Karpas-422 (cell line): Measurements from ENCODE around the gene LRPAP1. TPM values are rescaled to one million over a fixed set of nuclear protein-coding genes. Genes with fewer than 3 reads are reported as not detected.
"Not testable (repeated sequence)": the region's sequence is repeated elsewhere in the genome, so short reads cannot be mapped to it uniquely, and the experiment has no call there.

Experiments used
- DNase-seq: peaks from one replicate; pipeline ENCODE4 v3.0.0-alpha.2; 2015
- H2AFZ ChIP-seq: fragments of 200-600 bp; sonication (generic); 2 replicates; pipeline ENCODE4 v1.6.1; 2014; ENCODE audit warnings: antibody characterized with exemption, low read length, mixed read lengths
- H3K27ac ChIP-seq: fragments of 200-600 bp; sonication (generic); 2 replicates; pipeline ENCODE4 v1.5.1; 2014; ENCODE audit warnings: mild to moderate bottlenecking, low read length, moderate library complexity
- H3K27me3 ChIP-seq: fragments of 200-600 bp; sonication (generic); 2 replicates; pipeline ENCODE4 v1.6.1; 2014; ENCODE audit warnings: low read length, mixed read lengths
- H3K36me3 ChIP-seq: fragments of 200-600 bp; sonication (generic); 2 replicates; pipeline ENCODE4 v1.6.1; 2014; ENCODE audit warnings: low read length, mixed read lengths; ENCODE audit not compliant: insufficient read depth
- H3K4me1 ChIP-seq: fragments of 200-600 bp; sonication (generic); 2 replicates; pipeline ENCODE4 v1.6.1; 2014; ENCODE audit warnings: mild to moderate bottlenecking, low read length, mixed read lengths
- H3K4me2 ChIP-seq: fragments of 200-600 bp; sonication (generic); 2 replicates; pipeline ENCODE4 v1.6.1; 2014; ENCODE audit warnings: low read length, low read depth, mild to moderate bottlenecking; ENCODE audit not compliant: poor library complexity, severe bottlenecking
- H3K4me3 ChIP-seq: fragments of 200-600 bp; sonication (generic); 2 replicates; pipeline ENCODE4 v1.5.1; 2014; ENCODE audit warnings: mild to moderate bottlenecking, antibody characterized with exemption, low read length, mixed read lengths
- H3K79me2 ChIP-seq: fragments of 200-600 bp; sonication (generic); 2 replicates; pipeline ENCODE4 v1.6.1; 2014; ENCODE audit warnings: mild to moderate bottlenecking, low read length, mixed read lengths
- H3K9ac ChIP-seq: fragments of 200-600 bp; sonication (generic); 2 replicates; pipeline ENCODE4 v1.6.0; 2014; ENCODE audit warnings: low read length
- H3K9me2 ChIP-seq: fragments of 200-600 bp; sonication (generic), shearing (Covaris generic); replicated peaks from 2 replicates; pipeline ENCODE4 v1.6.0; 2014; ENCODE audit warnings: mild to moderate bottlenecking, low read length, moderate library complexity; ENCODE audit not compliant: insufficient read depth
- H3K9me3 ChIP-seq: fragments of 300-700, 200-600 bp; sonication (generic); 2 replicates; pipeline ENCODE4 v1.6.1; 2014; ENCODE audit warnings: low read length, mixed read lengths
- H4K20me1 ChIP-seq: fragments of 200-600 bp; sonication (generic); 2 replicates; pipeline ENCODE4 v1.6.1; 2014; ENCODE audit warnings: mild to moderate bottlenecking, antibody characterized with exemption, low read length, low read depth; ENCODE audit not compliant: insufficient read depth
- total RNA-seq: library from RNA; depleted of rRNA; stranded (reverse); fragments of >200 nt; shearing (Covaris generic); gene quantifications from 2 replicates; pipeline ENCODE4 v1.2.3, GENCODE V29; 2014; ENCODE audit warnings: low replicate concordance

LRPAP1 gene
- total RNA-seq, 1 experiment from 2014 or later = 15.3 TPM

DNA sequence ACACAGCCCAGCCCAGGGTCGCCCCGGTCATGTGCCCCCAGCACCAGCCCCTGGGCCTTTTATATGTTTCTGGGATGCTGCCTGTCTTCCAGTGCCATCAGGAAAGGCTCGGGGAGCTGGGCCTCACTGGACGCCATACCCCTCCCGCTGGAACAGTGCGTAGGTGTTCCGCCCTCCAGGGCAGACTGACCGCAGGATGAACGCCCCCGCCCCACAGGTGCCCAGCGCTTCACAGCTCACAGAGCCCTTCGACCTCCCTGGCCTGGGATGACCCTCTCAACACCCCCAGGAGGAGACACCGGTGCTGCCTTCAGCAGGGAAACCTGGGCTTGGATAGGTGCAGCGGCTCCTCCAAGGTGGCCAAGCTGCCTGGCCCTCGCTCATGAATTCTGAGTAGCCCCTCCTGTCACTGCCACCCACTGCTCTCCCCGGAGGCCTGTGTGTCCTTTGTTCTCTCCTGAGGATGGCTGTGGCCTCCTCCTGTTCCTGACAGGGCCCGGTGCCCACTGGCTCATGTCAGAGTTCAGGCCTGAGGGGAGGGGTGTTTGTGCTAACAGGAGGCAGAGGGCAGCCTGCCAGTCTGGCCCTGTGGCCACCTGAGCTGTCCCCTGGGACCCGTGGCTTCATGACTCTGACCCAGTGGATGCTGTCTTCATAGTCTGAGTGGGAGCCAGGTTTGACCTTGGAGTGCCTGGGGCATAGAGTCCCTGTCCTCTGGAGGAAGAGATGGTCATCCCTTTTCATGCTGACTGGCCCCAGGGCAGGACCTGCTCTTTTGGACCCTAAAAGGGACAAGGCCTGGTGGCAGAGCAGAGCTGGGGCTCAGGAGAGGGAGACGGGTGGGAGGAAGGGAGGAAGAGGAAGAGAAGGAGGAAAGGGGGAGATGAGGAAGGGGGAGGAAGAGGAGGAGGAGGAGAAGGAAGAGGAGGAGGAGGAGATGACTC lies 43.5 kb upstream of the LRPAP1 start:
- not testable (repeated sequence) for H4K20me1 ChIP-seq, H3K9me2 ChIP-seq, H2AFZ ChIP-seq, H3K9ac ChIP-seq, H3K4me1 ChIP-seq, H3K4me2 ChIP-seq, H3K79me2 ChIP-seq, H3K36me3 ChIP-seq, H3K9me3 ChIP-seq, H3K4me3 ChIP-seq, H3K27me3 ChIP-seq, H3K27ac ChIP-seq, DNase-seq

DNA sequence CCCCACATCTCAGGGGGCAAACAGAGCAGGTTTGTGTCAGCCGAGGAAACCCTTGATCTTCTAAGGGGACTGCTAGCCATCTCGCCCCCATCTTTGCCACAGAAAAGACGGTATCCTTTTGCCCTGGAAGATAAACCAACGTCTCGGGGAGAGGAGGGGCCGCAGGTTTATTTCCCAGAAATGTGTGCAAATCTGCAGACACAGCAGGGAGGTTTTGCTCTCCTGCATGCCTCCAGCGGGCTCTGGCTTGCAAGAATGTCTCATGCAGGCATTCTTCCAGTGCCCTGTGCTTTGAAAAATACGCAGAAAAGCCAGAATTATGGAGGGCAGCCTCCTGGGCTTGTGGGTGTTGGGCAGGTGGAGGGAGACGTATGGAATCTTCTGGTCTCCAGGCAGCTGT lies 42.6 kb upstream of the LRPAP1 start:
- H3K4me2 ChIP-seq, H3K36me3 ChIP-seq, H2AFZ ChIP-seq, H3K4me3 ChIP-seq, H3K9me2 ChIP-seq, H3K27me3 ChIP-seq, H3K9ac ChIP-seq, DNase-seq, H3K4me1 ChIP-seq, H3K27ac ChIP-seq, H3K9me3 ChIP-seq, H3K79me2 ChIP-seq, H4K20me1 ChIP-seq: not testable (repeated sequence)

DNA sequence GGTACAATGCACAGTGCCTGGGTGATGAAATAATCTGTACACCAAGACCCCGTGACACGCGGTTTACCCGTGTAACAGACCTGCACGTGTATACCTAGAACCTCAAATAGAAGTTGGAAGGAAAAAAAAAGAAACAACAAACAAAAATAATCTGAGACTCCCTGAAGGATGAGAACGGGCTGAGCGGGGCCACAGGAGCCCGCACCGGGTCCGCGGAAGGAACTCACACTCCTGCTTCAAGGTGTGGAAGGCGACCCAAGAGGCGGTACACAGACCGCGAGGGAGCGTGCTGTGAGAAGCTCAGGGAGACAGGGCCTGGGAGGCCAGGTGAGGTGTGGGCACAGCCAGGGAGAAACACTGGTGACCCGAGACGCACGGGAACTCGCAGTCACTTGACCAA lies 42.1 kb upstream of the LRPAP1 start:
- DNase-seq, H3K27me3 ChIP-seq, H3K9me3 ChIP-seq, H3K4me2 ChIP-seq, H4K20me1 ChIP-seq, H3K4me3 ChIP-seq, H3K36me3 ChIP-seq, H3K27ac ChIP-seq, H3K9me2 ChIP-seq, H3K79me2 ChIP-seq, H3K4me1 ChIP-seq, H3K9ac ChIP-seq, H2AFZ ChIP-seq: not testable (repeated sequence)

DNA sequence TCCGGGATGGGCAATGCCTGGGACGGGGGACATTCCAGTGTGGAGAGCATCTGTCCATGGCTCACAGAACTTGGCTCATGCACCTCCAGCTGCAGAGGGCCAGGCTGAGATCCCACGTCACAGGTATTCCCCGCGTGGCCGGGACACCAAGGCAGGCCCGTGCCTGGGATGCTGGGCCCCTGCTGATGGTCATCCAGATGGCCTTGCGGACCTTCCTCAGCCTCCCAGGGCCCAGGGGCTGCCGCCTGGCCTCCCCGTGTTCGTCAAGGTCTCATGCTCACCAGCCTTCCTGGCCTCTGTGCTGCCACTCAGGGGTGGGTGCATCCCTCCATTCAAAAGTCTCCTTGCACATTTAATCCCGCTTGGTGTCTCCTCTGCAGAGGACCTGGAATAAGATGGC lies 40.9 kb upstream of the LRPAP1 start:
- Histone ChIP-seq H3K79me2 (no peaks in the 10 kb centered on the region), H4K20me1 (no peaks in the 10 kb centered on the region), H3K27ac (no peak overlapping the region), H3K4me1 (no peaks in the 10 kb centered on the region), H3K4me2 (no peak overlapping the region), H3K9me3 (no peaks in the 10 kb centered on the region), H3K36me3 (no peaks in the 10 kb centered on the region), H3K4me3 (no peak overlapping the region), H3K27me3 (no peaks in the 10 kb centered on the region), H2AFZ (no peak overlapping the region), H3K9me2 (no peaks in the 10 kb centered on the region), H3K9ac (no peak overlapping the region)
- no peak for DNase-seq

DNA sequence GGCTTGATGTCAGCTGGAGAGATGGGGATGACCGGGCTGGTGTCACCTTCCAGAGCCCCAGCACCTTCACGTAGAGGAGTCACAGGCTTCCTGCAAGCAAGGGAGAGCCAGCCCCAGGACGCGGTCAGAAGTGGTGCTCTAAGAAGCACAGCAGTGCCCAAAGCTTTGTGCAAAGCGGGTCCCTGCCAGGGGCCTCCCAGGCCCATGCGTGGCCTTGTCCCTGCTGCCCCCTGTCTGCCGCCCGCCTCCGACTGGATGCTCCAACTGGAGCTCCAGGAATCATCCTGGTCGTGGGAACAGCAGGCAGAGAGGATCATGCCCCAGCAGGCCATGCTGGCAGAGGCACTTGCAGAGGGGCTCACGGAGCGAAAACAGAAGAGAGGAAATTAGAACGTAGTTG lies 40.1 kb upstream of the LRPAP1 start:
- H3K27me3 ChIP-seq = no peaks in the 10 kb centered on the region
- H3K9ac ChIP-seq = no peak overlapping the region
- no peaks in the 10 kb centered on the region for H3K36me3 ChIP-seq
- H2AFZ ChIP-seq = no peak overlapping the region
- no peaks in the 10 kb centered on the region for H4K20me1 ChIP-seq
- no peak overlapping the region for H3K4me2 ChIP-seq
- DNase-seq = no peak
- no peaks in the 10 kb centered on the region for H3K9me2 ChIP-seq
- no peaks in the 10 kb centered on the region for H3K79me2 ChIP-seq
- no peak overlapping the region for H3K27ac ChIP-seq
- no peak overlapping the region for H3K4me3 ChIP-seq
- no peaks in the 10 kb centered on the region for H3K4me1 ChIP-seq
- no peaks in the 10 kb centered on the region for H3K9me3 ChIP-seq

DNA sequence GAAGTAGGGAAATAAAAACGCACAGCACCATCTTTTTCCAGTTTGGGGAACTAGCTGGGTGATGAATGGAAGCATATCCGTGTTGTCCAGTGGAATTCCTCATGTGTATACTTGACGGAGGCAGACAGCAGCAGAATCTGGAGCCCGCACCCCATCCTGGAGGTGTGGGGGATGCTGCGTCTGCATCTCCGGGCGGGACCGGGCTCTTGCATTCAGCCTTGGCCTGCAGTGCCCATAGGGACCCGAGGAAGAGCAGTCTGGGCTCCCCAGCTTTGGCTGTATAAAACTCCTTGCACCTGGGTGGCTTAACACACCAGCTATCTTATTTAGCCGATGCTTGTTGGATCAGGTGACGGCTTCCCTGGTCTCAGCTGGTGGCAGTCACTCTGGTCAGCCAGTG lies 39.7 kb upstream of the LRPAP1 start:
- DNase-seq = no peak
- no peaks in the 10 kb centered on the region for H3K4me1 ChIP-seq
- H3K9ac ChIP-seq = no peak overlapping the region
- no peaks in the 10 kb centered on the region for H3K27me3 ChIP-seq
- H3K27ac ChIP-seq = no peak overlapping the region
- no peaks in the 10 kb centered on the region for H3K36me3 ChIP-seq
- H3K9me2 ChIP-seq = no peaks in the 10 kb centered on the region
- no peak overlapping the region for H3K4me3 ChIP-seq
- H3K4me2 ChIP-seq = no peak overlapping the region
- no peaks in the 10 kb centered on the region for H4K20me1 ChIP-seq
- H3K9me3 ChIP-seq = no peaks in the 10 kb centered on the region
- H2AFZ ChIP-seq = no peak overlapping the region
- H3K79me2 ChIP-seq = no peaks in the 10 kb centered on the region

DNA sequence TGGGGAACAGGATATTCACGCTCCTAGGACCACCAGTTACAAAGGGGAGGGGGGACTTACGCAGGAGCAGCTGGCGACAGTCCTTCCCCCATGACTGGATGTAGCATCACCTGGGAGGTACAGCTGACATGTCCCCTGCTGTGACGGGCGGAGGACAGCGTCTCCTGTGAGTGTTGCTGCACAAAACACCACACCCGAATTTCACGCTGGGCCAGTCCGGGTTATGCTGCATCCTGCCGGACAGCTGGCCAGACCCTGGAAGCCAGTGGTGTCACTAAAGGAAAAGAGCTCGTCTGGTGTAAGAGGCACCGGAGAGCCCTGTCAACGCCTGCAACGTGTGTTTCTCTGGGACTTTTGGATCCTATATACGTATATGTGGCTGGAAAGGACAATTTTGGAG lies 38.7 kb upstream of the LRPAP1 start:
- H2AFZ ChIP-seq, H3K9me3 ChIP-seq, H3K4me2 ChIP-seq, H3K9ac ChIP-seq, H3K79me2 ChIP-seq, H3K4me3 ChIP-seq, H3K4me1 ChIP-seq, DNase-seq, H3K36me3 ChIP-seq, H3K9me2 ChIP-seq, H3K27ac ChIP-seq, H3K27me3 ChIP-seq, H4K20me1 ChIP-seq: not testable (repeated sequence)

DNA sequence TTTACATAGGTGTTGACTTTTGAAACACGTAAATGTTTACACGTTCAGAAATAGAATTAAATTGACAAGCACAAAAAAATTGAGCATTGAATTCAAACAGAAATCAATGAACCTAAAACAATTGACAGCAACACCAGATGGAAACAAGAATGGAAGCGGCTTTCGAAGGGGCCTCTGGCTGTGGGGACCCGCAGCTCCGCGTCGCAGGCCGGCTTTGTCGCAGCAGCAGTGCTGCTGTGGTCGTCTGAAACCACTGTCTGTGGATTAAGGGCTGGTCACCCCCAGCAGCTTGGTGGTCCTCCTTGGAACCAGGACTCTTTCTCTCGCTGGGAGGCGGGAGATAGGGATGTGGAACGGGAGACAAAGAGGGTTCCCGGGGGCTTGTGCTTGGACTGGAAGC lies 37.4 kb upstream of the LRPAP1 start:
- H2AFZ ChIP-seq, H3K27me3 ChIP-seq, H3K9me2 ChIP-seq, H4K20me1 ChIP-seq, H3K79me2 ChIP-seq, H3K4me2 ChIP-seq, DNase-seq, H3K9me3 ChIP-seq, H3K27ac ChIP-seq, H3K4me3 ChIP-seq, H3K36me3 ChIP-seq, H3K4me1 ChIP-seq, H3K9ac ChIP-seq: not testable (repeated sequence)
